ENCODE results near the gene NFX1.
"Not testable (repeated sequence)": the region's sequence is repeated elsewhere in the genome, so short reads cannot be mapped to it uniquely, and the experiment has no call there.

DNA sequence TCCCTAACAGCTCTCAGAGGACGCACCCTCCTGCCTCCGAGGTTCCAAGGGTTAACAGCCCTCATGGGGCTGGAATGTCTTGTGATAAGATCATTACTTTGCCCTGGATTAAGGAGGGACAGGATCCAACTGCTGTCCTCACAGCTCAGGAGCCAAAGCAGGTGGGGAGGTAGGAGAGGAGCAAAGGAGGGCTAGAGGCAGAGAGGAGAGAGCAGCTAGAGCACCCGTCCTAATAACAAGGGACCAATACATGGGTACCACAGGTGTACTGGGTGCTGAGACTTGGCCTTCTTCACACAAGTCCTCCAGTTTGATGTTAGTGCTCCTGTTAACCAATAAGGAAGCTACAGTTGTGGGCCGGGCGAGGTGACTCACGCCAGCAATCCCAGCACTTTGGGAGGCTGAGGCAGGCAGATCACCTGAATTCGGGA lies 102.3 kb downstream of the NFX1 start:
- TF ChIP-seq, protein P1, sequence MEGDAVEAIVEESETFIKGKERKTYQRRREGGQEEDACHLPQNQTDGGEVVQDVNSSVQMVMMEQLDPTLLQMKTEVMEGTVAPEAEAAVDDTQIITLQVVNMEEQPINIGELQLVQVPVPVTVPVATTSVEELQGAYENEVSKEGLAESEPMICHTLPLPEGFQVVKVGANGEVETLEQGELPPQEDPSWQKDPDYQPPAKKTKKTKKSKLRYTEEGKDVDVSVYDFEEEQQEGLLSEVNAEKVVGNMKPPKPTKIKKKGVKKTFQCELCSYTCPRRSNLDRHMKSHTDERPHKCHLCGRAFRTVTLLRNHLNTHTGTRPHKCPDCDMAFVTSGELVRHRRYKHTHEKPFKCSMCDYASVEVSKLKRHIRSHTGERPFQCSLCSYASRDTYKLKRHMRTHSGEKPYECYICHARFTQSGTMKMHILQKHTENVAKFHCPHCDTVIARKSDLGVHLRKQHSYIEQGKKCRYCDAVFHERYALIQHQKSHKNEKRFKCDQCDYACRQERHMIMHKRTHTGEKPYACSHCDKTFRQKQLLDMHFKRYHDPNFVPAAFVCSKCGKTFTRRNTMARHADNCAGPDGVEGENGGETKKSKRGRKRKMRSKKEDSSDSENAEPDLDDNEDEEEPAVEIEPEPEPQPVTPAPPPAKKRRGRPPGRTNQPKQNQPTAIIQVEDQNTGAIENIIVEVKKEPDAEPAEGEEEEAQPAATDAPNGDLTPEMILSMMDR (IDR thresholded peaks at IDR 0.05; ENCODE audit: insufficient read depth, low read depth, low read length): not testable (repeated sequence)
- not testable (repeated sequence) for TF ChIP-seq EZH2 (IDR thresholded peaks at IDR 0.05; ENCODE audit: insufficient read depth, low read length)
